HCT116 (cell line): ENCODE measurements around the gene FRAS1. TPM values are rescaled to one million over a fixed set of nuclear protein-coding genes. Genes with fewer than 3 reads are reported as not detected.

Experiments
- ATAC-seq: fragments of 200-7000 bp; cut with Tn5 transposase; 2 replicates; pipeline ENCODE4 v1.9.1; 2020; ENCODE audit warnings: mild to moderate bottlenecking, moderate library complexity
- BruUV-seq: library from RNA; stranded (reverse); fragments of 400-500 nt; replicated peaks from 2 replicates; lab custom pipeline; 2021; lab: Mats Ljungman, UMichigan
- CTCF ChIA-PET: fragments of 300-600 bp; sonication (Branson Sonifier 250); formaldehyde crosslinking; loops from one replicate; lab custom pipeline; 2021; ENCODE audit warnings: antibody characterized with exemption; lab: Charles Lee
- POLR2A ChIA-PET: fragments of 300-600, 350-600 bp; sonication (Branson Sonifier 250); formaldehyde crosslinking; loops from one replicate; lab custom pipeline; 2021; ENCODE audit warnings: antibody characterized with exemption; lab: Charles Lee
- RAD21 ChIA-PET, 2 experiments: fragments of 300-600 bp; sonication (Branson Sonifier 250); formaldehyde crosslinking; loops; one replicate each; lab custom pipeline; 2023; ENCODE audit warnings: low total read pairs in 2 of 2; ENCODE audit not compliant: uncharacterized antibody in 2 of 2, unreplicated experiment in 2 of 2, low non-redundant PET in 1 of 2; lab: Charles Lee
- DNase-seq: peaks from one replicate; pipeline ENCODE4 v3.0.0-alpha.2; 2010; ENCODE audit warnings: low read depth, low spot score
- H2AFZ ChIP-seq: fragments of 200-600 bp; shearing (Covaris generic), sonication (generic); 2 replicates; pipeline ENCODE4 v1.6.1; 2017; ENCODE audit warnings: low read depth, mixed run types, mixed read lengths, antibody characterized with exemption, low read length; ENCODE audit not compliant: poor library complexity, severe bottlenecking
- H3K27ac ChIP-seq: 2 replicates; pipeline ENCODE4 v1.5.1; 2012; ENCODE audit warnings: low read depth, low read length
- H3K27me3 ChIP-seq: fragments of 200-600 bp; sonication (generic); 2 replicates; pipeline ENCODE4 v1.6.1; 2016; ENCODE audit warnings: mixed run types, low read length, mixed read lengths; ENCODE audit not compliant: insufficient read depth
- H3K36me3 ChIP-seq, 2 experiments: fragments of 200-500 bp in 1 of 2; fragments of 200-600 bp in 1 of 2; sonication (Bioruptor generic) in 1 of 2; sonication (generic) in 1 of 2; 2 replicates each; pipeline versions ENCODE4 v1.5.1 to v1.6.1; 2014 to 2016; ENCODE audit warnings: low read length in 2 of 2, inconsistent platforms in 1 of 2, mixed read lengths in 1 of 2, mixed run types in 1 of 2; ENCODE audit not compliant: insufficient read depth in 2 of 2, control insufficient read depth in 1 of 2
- H3K4me1 ChIP-seq, 2 experiments: fragments of 200-600 bp in 1 of 2; sonication (generic) in 1 of 2; 2 replicates each; pipeline versions ENCODE4 v1.5.1 to v1.6.1; 2012 to 2017; ENCODE audit warnings: low read length in 2 of 2, inconsistent platforms in 1 of 2, mild to moderate bottlenecking in 1 of 2, mixed read lengths in 1 of 2, mixed run types in 1 of 2, moderate library complexity in 1 of 2; ENCODE audit not compliant: insufficient read depth in 2 of 2, control insufficient read depth in 1 of 2
- H3K4me2 ChIP-seq: fragments of 200-600 bp; sonication (generic); 2 replicates; pipeline ENCODE4 v1.6.1; 2017; ENCODE audit warnings: mixed run types, low read length, mixed read lengths
- H3K4me3 ChIP-seq, 2 experiments: fragments of 200-600 bp in 1 of 2; sonication (generic) in 1 of 2; replicated peaks in 1 of 2; 2 replicates each; pipeline ENCODE4 v1.5.1; 2011 to 2016; ENCODE audit warnings: low read length in 2 of 2, control low read depth in 1 of 2, low read depth in 1 of 2, mild to moderate bottlenecking in 1 of 2, mixed read lengths in 1 of 2, mixed run types in 1 of 2
- H3K79me2 ChIP-seq: fragments of 200-600 bp; sonication (generic); 2 replicates; pipeline ENCODE4 v1.6.1; 2017; ENCODE audit warnings: mild to moderate bottlenecking, mixed run types, low read length, moderate library complexity, mixed read lengths; ENCODE audit not compliant: insufficient read depth
- H3K9ac ChIP-seq: fragments of 200-600 bp; sonication (generic); 2 replicates; pipeline ENCODE4 v1.6.1; 2016; ENCODE audit warnings: low read length, mixed read lengths
- H3K9me2 ChIP-seq: fragments of 200-600 bp; sonication (generic), shearing (Covaris generic); 2 replicates; pipeline ENCODE4 v1.6.1; 2017; ENCODE audit warnings: mixed run types, mild to moderate bottlenecking, moderate library complexity; ENCODE audit not compliant: insufficient read depth
- H3K9me3 ChIP-seq, 2 experiments: fragments of 200-500 bp in 1 of 2; fragments of 200-600 bp in 1 of 2; sonication (Bioruptor generic) in 1 of 2; sonication (generic) in 1 of 2; 2 replicates each; pipeline ENCODE4 v1.6.1; 2014 to 2017; ENCODE audit warnings: low read length in 2 of 2, mixed read lengths in 2 of 2, inconsistent platforms in 1 of 2, low read depth in 1 of 2, mild to moderate bottlenecking in 1 of 2, mixed run types in 1 of 2, moderate library complexity in 1 of 2; ENCODE audit not compliant: control insufficient read depth in 1 of 2, insufficient read depth in 1 of 2
- H4K20me1 ChIP-seq: fragments of 200-600 bp; sonication (generic), shearing (Covaris generic); 2 replicates; pipeline ENCODE4 v1.6.1; 2017; ENCODE audit warnings: mixed run types, mild to moderate bottlenecking, moderate library complexity; ENCODE audit not compliant: insufficient read depth
- CBX3 ChIP-seq: IDR thresholded peaks from 2 replicates; pipeline ENCODE4 v1.6.1; 2012; ENCODE audit warnings: low read depth
- CEBPB ChIP-seq: IDR thresholded peaks from 2 replicates; pipeline ENCODE4 v1.6.1; 2012; ENCODE audit warnings: low read depth
- ELF1 ChIP-seq: IDR thresholded peaks from 2 replicates; pipeline ENCODE4 v1.6.1; 2012; ENCODE audit warnings: low read depth, borderline replicate concordance
- EZH2phosphoT487 ChIP-seq: fragments of 200-600 bp; IDR thresholded peaks from 2 replicates; pipeline ENCODE4 v1.6.1; 2018; ENCODE audit warnings: antibody characterized with exemption, borderline replicate concordance
- MAX ChIP-seq: IDR thresholded peaks from 2 replicates; pipeline ENCODE4 v1.6.1; 2012
- REST ChIP-seq: IDR thresholded peaks from 2 replicates; pipeline ENCODE4 v1.6.1; 2012; ENCODE audit warnings: low read depth
- SRF ChIP-seq: IDR thresholded peaks from 2 replicates; pipeline ENCODE4 v1.6.1; 2012; ENCODE audit warnings: low read depth
- YY1 ChIP-seq: IDR thresholded peaks from 2 replicates; pipeline ENCODE4 v1.6.1; 2011; ENCODE audit warnings: low read length, low read depth, moderate library complexity, mild to moderate bottlenecking; ENCODE audit not compliant: insufficient replicate concordance; ENCODE audit errors: extremely low read depth
- intact Hi-C: fragments of 100-400 bp; cut with micrococcal nuclease; formaldehyde crosslinking; loops from 2 replicates; pipeline ENCODE4 v1.10.0; 2022
- total RNA-seq: library from RNA; stranded (reverse); gene quantifications from one replicate; pipeline ENCODE4 v1.2.1, GENCODE V29; 2021; ENCODE audit not compliant: unreplicated experiment

FRAS1 gene
- total RNA-seq, 1 experiment from 2014 or later = 33.5 TPM

GRCh38 chr4:78024085-78024484 lies 33.0 kb upstream of the FRAS1 start:
- Histone ChIP-seq H2AFZ (no peak overlapping the region), H3K9me2 (no peaks in the 10 kb centered on the region), H3K4me1 (no peaks in the 10 kb centered on the region), H4K20me1 (no peaks in the 10 kb centered on the region), H3K27ac (no peak overlapping the region), H3K9me3 (no peaks in the 10 kb centered on the region), H3K9ac (no peak overlapping the region), H3K27me3 (no peaks in the 10 kb centered on the region), H3K36me3 (no peaks in the 10 kb centered on the region), H3K79me2 (no peaks in the 10 kb centered on the region), H3K4me2 (no peak overlapping the region), H3K4me3 (no peak overlapping the region)
- TF ChIP-seq SRF (no peak), REST (no peak), CBX3 (no peak), MAX (no peak), ELF1 (no peak), EZH2phosphoT487 (no peak), YY1 (no peak), CEBPB (no peak)
- BruUV-seq = no TSS peak
- POLR2A ChIA-PET = no interaction called here
- CTCF ChIA-PET = no interaction called here
- RAD21 ChIA-PET = no interaction called here
- no peak for DNase-seq
- intact Hi-C loops = no loop called here
- no peak for ATAC-seq
